Measurements from ENCODE around the gene VPS72.

The VPS72 gene

GRCh38 chr1:151147665-151148064 lies 42.3 kb downstream of the VPS72 start:
- no peaks in the 10 kb centered on the region for H3K36me3 Mint-ChIP-seq (ENCODE audit: insufficient read depth)
- no peaks in the 10 kb centered on the region for H3K9me3 Mint-ChIP-seq
- no peak for DNase-seq (ENCODE audit: low spot score in 2 of 2)
- H3K27ac Mint-ChIP-seq (ENCODE audit: low read depth) = no peak overlapping the region
- ATAC-seq (replicated peaks; ENCODE audit: extremely low read depth, poor library complexity, severe bottlenecking) = no peak
- peak overlapping the region; percentile 93 for H3K4me3 Mint-ChIP-seq
- H3K27me3 Mint-ChIP-seq = no peaks in the 10 kb centered on the region
- peaks cover 13% of the 10 kb centered on the region for H3K4me1 Mint-ChIP-seq

GRCh38 chr1:151147132-151147503 lies 42.9 kb downstream of the VPS72 start:
- ATAC-seq (replicated peaks; ENCODE audit: extremely low read depth, poor library complexity, severe bottlenecking) = no peak

GRCh38 chr1:151146412-151147131 lies 43.4 kb downstream of the VPS72 start, which contains the start of gene SEMA6C:
TSS of gene SEMA6C (minus strand) at chr1:151146631. CDS start at chr1:151142621, 4,010 bp downstream.
- Mint-ChIP-seq H3K27ac (ENCODE audit: low read depth) (peak within 1 kb of the TSS; percentile 92), H3K4me1 (peaks cover 13% of the 10 kb centered on the region), H3K9me3 (no peaks in the 10 kb centered on the region), H3K27me3 (no peaks in the 10 kb centered on the region), H3K4me3 (peak within 1 kb of the TSS; percentile 93), H3K36me3 (ENCODE audit: insufficient read depth) (no peaks in the 10 kb centered on the region)
- ATAC-seq (replicated peaks; ENCODE audit: extremely low read depth, poor library complexity, severe bottlenecking) = peak; percentile 100
- DNase-seq (ENCODE audit: low spot score in 2 of 2) = peak; percentile 73

More at GRCh38 chr1:151147132-151147503, 42.9 kb downstream of the VPS72 start:
- Mint-ChIP-seq H3K9me3 (no peaks in the 10 kb centered on the region), H3K4me1 (peaks cover 13% of the 10 kb centered on the region), H3K27ac (ENCODE audit: low read depth) (peak overlapping the region; percentile 92), H3K36me3 (ENCODE audit: insufficient read depth) (no peaks in the 10 kb centered on the region), H3K4me3 (peak overlapping the region; percentile 93), H3K27me3 (no peaks in the 10 kb centered on the region)
- DNase-seq (ENCODE audit: low spot score in 2 of 2) = no peak

- peaks cover 13% of the 10 kb centered on the region for H3K4me1 Mint-ChIP-seq
- H3K4me3 Mint-ChIP-seq = peak overlapping the region; percentile 93
- H3K27me3 Mint-ChIP-seq = no peaks in the 10 kb centered on the region
- H3K27ac Mint-ChIP-seq (ENCODE audit: low read depth) = peak overlapping the region; percentile 92
- ATAC-seq (replicated peaks; ENCODE audit: extremely low read depth, poor library complexity, severe bottlenecking) (peak; percentile 2), DNase-seq (ENCODE audit: low spot score in 2 of 2) (no peak)
- no peaks in the 10 kb centered on the region for H3K9me3 Mint-ChIP-seq
- no peaks in the 10 kb centered on the region for H3K36me3 Mint-ChIP-seq (ENCODE audit: insufficient read depth)
Measured at GRCh38 chr1:151146072-151146411, 44.0 kb downstream of the VPS72 start.

- Mint-ChIP-seq H3K36me3 (ENCODE audit: insufficient read depth) (no peaks in the 10 kb centered on the region), H3K4me1 (peaks cover 13% of the 10 kb centered on the region), H3K4me3 (peak overlapping the region; percentile 93), H3K27me3 (no peaks in the 10 kb centered on the region), H3K27ac (ENCODE audit: low read depth) (no peak overlapping the region), H3K9me3 (no peaks in the 10 kb centered on the region)
- DNase-seq (ENCODE audit: low spot score in 2 of 2) (no peak), ATAC-seq (replicated peaks; ENCODE audit: extremely low read depth, poor library complexity, severe bottlenecking) (peak; percentile 19)
Measured at GRCh38 chr1:151145304-151146071, 44.5 kb downstream of the VPS72 start.

GRCh38 chr1:151144474-151145303 lies 45.3 kb downstream of the VPS72 start:
- ATAC-seq (replicated peaks; ENCODE audit: extremely low read depth, poor library complexity, severe bottlenecking) (no peak), DNase-seq (ENCODE audit: low spot score in 2 of 2) (no peak)
- no peaks in the 10 kb centered on the region for H3K36me3 Mint-ChIP-seq (ENCODE audit: insufficient read depth)
- H3K4me1 Mint-ChIP-seq = peaks cover 13% of the 10 kb centered on the region
- H3K9me3 Mint-ChIP-seq = no peaks in the 10 kb centered on the region
- no peak overlapping the region for H3K27ac Mint-ChIP-seq (ENCODE audit: low read depth)
- peak overlapping the region; percentile 93 for H3K4me3 Mint-ChIP-seq
- no peaks in the 10 kb centered on the region for H3K27me3 Mint-ChIP-seq

- no peaks in the 10 kb centered on the region for H3K9me3 Mint-ChIP-seq
- H3K4me3 Mint-ChIP-seq = no peak overlapping the region
- peaks cover 13% of the 10 kb centered on the region for H3K4me1 Mint-ChIP-seq
- no peaks in the 10 kb centered on the region for H3K27me3 Mint-ChIP-seq
- H3K36me3 Mint-ChIP-seq (ENCODE audit: insufficient read depth) = no peaks in the 10 kb centered on the region
- no peak overlapping the region for H3K27ac Mint-ChIP-seq (ENCODE audit: low read depth)
- ATAC-seq (replicated peaks; ENCODE audit: extremely low read depth, poor library complexity, severe bottlenecking) (no peak), DNase-seq (ENCODE audit: low spot score in 2 of 2) (no peak)
Measured at GRCh38 chr1:151143986-151144385, 46.0 kb downstream of the VPS72 start.

GRCh38 chr1:151143057-151143435 lies 47.0 kb downstream of the VPS72 start:
- H3K36me3 Mint-ChIP-seq (ENCODE audit: insufficient read depth) = no peaks in the 10 kb centered on the region
- H3K4me3 Mint-ChIP-seq = no peak overlapping the region
- H3K27me3 Mint-ChIP-seq = no peaks in the 10 kb centered on the region
- ATAC-seq (replicated peaks; ENCODE audit: extremely low read depth, poor library complexity, severe bottlenecking) (no peak), DNase-seq (ENCODE audit: low spot score in 2 of 2) (no peak)
- peaks cover 13% of the 10 kb centered on the region for H3K4me1 Mint-ChIP-seq
- H3K27ac Mint-ChIP-seq (ENCODE audit: low read depth) = no peak overlapping the region
- no peaks in the 10 kb centered on the region for H3K9me3 Mint-ChIP-seq

- Mint-ChIP-seq H3K9me3 (no peaks in the 10 kb centered on the region), H3K36me3 (ENCODE audit: insufficient read depth) (no peaks in the 10 kb centered on the region), H3K27me3 (no peaks in the 10 kb centered on the region), H3K27ac (ENCODE audit: low read depth) (no peak overlapping the region), H3K4me3 (no peak overlapping the region), H3K4me1 (peaks cover 13% of the 10 kb centered on the region)
- ATAC-seq (replicated peaks; ENCODE audit: extremely low read depth, poor library complexity, severe bottlenecking) = no peak
- DNase-seq (ENCODE audit: low spot score in 2 of 2) = no peak
Measured at GRCh38 chr1:151142411-151143056, 47.5 kb downstream of the VPS72 start.

- Mint-ChIP-seq H3K9me3 (no peaks in the 10 kb centered on the region), H3K4me1 (no peaks in the 10 kb centered on the region), H3K27me3 (no peaks in the 10 kb centered on the region), H3K27ac (ENCODE audit: low read depth) (no peak overlapping the region), H3K4me3 (no peak overlapping the region), H3K36me3 (ENCODE audit: insufficient read depth) (no peaks in the 10 kb centered on the region)
- no peak for ATAC-seq (replicated peaks; ENCODE audit: extremely low read depth, poor library complexity, severe bottlenecking)
- no peak for DNase-seq (ENCODE audit: low spot score in 2 of 2)
Measured at GRCh38 chr1:151137789-151138188, 52.2 kb downstream of the VPS72 start.

GRCh38 chr1:151135433-151136385 lies 54.3 kb downstream of the VPS72 start:
- Mint-ChIP-seq H3K9me3 (no peaks in the 10 kb centered on the region), H3K4me3 (no peak overlapping the region), H3K4me1 (no peaks in the 10 kb centered on the region), H3K36me3 (ENCODE audit: insufficient read depth) (no peaks in the 10 kb centered on the region), H3K27ac (ENCODE audit: low read depth) (no peak overlapping the region), H3K27me3 (no peaks in the 10 kb centered on the region)
- no peak for ATAC-seq (replicated peaks; ENCODE audit: extremely low read depth, poor library complexity, severe bottlenecking)
- no peak for DNase-seq (ENCODE audit: low spot score in 2 of 2)
